Measurements from ENCODE around the gene SYTL4. TPM values are rescaled to one million over a fixed set of nuclear protein-coding genes. Genes with fewer than 3 reads are reported as not detected.

Gene SYTL4
- total and polyA plus RNA-seq, 4 donors = 5.2 to 26.2 (median 10.2) TPM

DNA sequence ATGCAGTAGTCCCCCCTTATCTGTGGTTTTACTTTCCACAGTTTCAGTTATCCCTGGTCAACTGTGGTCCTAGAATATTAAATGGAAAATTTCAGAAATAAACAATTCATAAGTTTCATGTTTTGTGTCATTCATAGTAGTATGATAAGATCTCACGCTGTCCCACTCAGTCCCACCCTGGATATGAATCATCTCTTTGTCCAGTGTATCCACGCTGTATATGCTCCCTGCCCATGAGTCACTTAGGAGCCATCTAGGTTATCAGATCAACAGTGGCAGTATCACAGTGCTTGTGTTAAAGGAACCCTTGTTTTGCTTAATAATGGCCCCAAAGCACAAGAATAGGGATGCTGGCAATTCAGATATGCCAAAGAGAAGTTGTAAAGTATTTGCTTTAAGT lies 16.2 kb upstream of the SYTL4 start:
- Histone ChIP-seq H3K27ac (ENCODE audit: low read depth in 1 of 2, low read length in 2 of 2) (no peak overlapping the region), H3K4me1 (ENCODE audit: control insufficient read depth in 4 of 4, insufficient read depth in 4 of 4, low read length in 3 of 4) (peaks cover 2 to 16% (median 15%) of the 10 kb centered on the region in 4 donors), H3K36me3 (ENCODE audit: control insufficient read depth in 4 of 4, insufficient read depth in 3 of 4, low read depth in 1 of 4, low read length in 3 of 4) (no peaks in the 10 kb centered on the region), H3K9ac (ENCODE audit: low read depth in 1 of 2, low read length in 2 of 2) (no peak overlapping the region), H3K27me3 (ENCODE audit: control insufficient read depth in 4 of 4, insufficient read depth in 4 of 4, low read length in 3 of 4) (no peaks in the 10 kb centered on the region), H3K4me3 (ENCODE audit: low read depth in 1 of 3, low read length in 3 of 3) (no peak overlapping the region), H3K9me3 (ENCODE audit: control insufficient read depth in 4 of 4, low read length in 3 of 4) (no peaks in the 10 kb centered on the region)
- TF ChIP-seq, protein P1, sequence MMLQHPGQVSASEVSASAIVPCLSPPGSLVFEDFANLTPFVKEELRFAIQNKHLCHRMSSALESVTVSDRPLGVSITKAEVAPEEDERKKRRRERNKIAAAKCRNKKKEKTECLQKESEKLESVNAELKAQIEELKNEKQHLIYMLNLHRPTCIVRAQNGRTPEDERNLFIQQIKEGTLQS (IDR thresholded peaks at IDR 0.05) = no peak
- TF ChIP-seq SP1 (IDR thresholded peaks at IDR 0.05) (no peak), FOXA2 (IDR thresholded peaks at IDR 0.05) (no peak)
- 92% methylated on average over 2 of the region's 2 CpGs for WGBS
- no peak for DNase-seq (ENCODE audit: low spot score)

DNA sequence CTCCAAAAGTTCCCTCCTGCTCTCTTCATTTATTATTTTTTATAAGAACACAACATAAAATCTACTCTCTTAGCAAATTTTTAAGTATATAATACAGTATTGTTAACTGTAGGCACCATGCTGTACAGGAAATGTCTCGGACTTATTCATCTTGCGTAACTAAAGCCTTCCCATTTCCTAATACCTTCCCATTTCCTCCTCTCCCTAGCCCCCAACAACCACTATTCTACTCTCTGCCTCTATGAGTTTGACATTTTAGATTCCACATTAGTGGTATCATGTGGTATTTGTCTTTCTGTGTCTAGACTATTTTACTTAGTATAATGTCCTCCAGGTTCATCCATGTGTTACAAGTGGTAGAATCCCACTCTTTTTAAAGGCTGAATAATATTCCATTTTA lies 15.8 kb upstream of the SYTL4 start:
- no peak overlapping the region for H3K9ac ChIP-seq (ENCODE audit: low read depth in 1 of 2, low read length in 2 of 2)
- WGBS = 74% methylated on average over 2 of the region's 2 CpGs
- peaks cover 2 to 16% (median 15%) of the 10 kb centered on the region in 4 donors for H3K4me1 ChIP-seq (ENCODE audit: control insufficient read depth in 4 of 4, insufficient read depth in 4 of 4, low read length in 3 of 4)
- TF ChIP-seq EGR1 (IDR thresholded peaks at IDR 0.05; ENCODE audit: low read depth in 2 of 2) (no peak), FOXA2 (IDR thresholded peaks at IDR 0.05) (no peak), TAF1 (conservative IDR thresholded peaks at IDR 0.05) (no peak), GABPA (IDR thresholded peaks at IDR 0.05 in 1 of 2, conservative IDR thresholded peaks at IDR 0.05 in 1 of 2) (no peak), JUND (IDR thresholded peaks at IDR 0.05) (no peak), FOXA1 (IDR thresholded peaks at IDR 0.05) (no peak), HNF4G (IDR thresholded peaks at IDR 0.05) (no peak), HNF4A (conservative IDR thresholded peaks at IDR 0.05) (no peak), RXRA (IDR thresholded peaks at IDR 0.05) (no peak), RAD21 (IDR thresholded peaks at IDR 0.05) (no peak), NR2F2 (IDR thresholded peaks at IDR 0.05) (no peak), SP1 (IDR thresholded peaks at IDR 0.05) (no peak)
- TF ChIP-seq, protein P2, sequence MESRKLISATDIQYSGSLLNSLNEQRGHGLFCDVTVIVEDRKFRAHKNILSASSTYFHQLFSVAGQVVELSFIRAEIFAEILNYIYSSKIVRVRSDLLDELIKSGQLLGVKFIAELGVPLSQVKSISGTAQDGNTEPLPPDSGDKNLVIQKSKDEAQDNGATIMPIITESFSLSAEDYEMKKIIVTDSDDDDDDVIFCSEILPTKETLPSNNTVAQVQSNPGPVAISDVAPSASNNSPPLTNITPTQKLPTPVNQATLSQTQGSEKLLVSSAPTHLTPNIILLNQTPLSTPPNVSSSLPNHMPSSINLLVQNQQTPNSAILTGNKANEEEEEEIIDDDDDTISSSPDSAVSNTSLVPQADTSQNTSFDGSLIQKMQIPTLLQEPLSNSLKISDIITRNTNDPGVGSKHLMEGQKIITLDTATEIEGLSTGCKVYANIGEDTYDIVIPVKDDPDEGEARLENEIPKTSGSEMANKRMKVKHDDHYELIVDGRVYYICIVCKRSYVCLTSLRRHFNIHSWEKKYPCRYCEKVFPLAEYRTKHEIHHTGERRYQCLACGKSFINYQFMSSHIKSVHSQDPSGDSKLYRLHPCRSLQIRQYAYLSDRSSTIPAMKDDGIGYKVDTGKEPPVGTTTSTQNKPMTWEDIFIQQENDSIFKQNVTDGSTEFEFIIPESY (IDR thresholded peaks at IDR 0.05) = no peak
- TF ChIP-seq, protein P1 (IDR thresholded peaks at IDR 0.05) = no peak
- TF ChIP-seq, protein P3, sequence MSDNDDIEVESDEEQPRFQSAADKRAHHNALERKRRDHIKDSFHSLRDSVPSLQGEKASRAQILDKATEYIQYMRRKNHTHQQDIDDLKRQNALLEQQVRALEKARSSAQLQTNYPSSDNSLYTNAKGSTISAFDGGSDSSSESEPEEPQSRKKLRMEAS (IDR thresholded peaks at IDR 0.05) = no peak
- H3K27ac ChIP-seq (ENCODE audit: low read depth in 1 of 2, low read length in 2 of 2) = no peak overlapping the region
- no peaks in the 10 kb centered on the region for H3K9me3 ChIP-seq (ENCODE audit: control insufficient read depth in 4 of 4, low read length in 3 of 4)
- H3K36me3 ChIP-seq (ENCODE audit: control insufficient read depth in 4 of 4, insufficient read depth in 3 of 4, low read depth in 1 of 4, low read length in 3 of 4) = no peaks in the 10 kb centered on the region
- no peak for DNase-seq (ENCODE audit: low spot score)
- no peak overlapping the region for H3K4me3 ChIP-seq (ENCODE audit: low read depth in 1 of 3, low read length in 3 of 3)
- no peaks in the 10 kb centered on the region for H3K27me3 ChIP-seq (ENCODE audit: control insufficient read depth in 4 of 4, insufficient read depth in 4 of 4, low read length in 3 of 4)

DNA sequence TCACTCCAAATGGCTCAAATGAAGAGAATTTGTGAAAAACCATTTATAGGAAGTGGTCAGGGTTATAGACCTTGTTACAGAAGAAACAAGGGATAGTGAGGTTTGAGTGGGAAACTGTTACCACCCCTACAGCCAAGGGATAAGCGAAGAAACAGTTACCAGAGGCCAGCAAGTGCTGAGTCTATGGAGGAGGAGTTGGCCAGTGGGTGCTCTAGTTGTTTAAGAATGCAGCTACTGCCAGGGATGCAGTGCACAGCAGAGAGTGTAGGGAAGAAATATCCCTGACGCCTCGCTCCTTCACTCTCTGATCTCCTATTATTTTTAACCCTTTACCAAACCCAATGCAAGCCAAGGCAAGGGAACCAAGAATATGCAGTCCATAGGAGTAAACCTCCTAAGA lies 15.2 kb upstream of the SYTL4 start:
- DNase-seq (ENCODE audit: low spot score) = no peak
- no peaks in the 10 kb centered on the region for H3K9me3 ChIP-seq (ENCODE audit: control insufficient read depth in 4 of 4, low read length in 3 of 4)
- peaks cover 2 to 16% (median 15%) of the 10 kb centered on the region in 4 donors for H3K4me1 ChIP-seq (ENCODE audit: control insufficient read depth in 4 of 4, insufficient read depth in 4 of 4, low read length in 3 of 4)
- H3K4me3 ChIP-seq (ENCODE audit: low read depth in 1 of 3, low read length in 3 of 3) = no peak overlapping the region
- H3K9ac ChIP-seq (ENCODE audit: low read depth in 1 of 2, low read length in 2 of 2) = no peak overlapping the region
- TF ChIP-seq, protein P4, sequence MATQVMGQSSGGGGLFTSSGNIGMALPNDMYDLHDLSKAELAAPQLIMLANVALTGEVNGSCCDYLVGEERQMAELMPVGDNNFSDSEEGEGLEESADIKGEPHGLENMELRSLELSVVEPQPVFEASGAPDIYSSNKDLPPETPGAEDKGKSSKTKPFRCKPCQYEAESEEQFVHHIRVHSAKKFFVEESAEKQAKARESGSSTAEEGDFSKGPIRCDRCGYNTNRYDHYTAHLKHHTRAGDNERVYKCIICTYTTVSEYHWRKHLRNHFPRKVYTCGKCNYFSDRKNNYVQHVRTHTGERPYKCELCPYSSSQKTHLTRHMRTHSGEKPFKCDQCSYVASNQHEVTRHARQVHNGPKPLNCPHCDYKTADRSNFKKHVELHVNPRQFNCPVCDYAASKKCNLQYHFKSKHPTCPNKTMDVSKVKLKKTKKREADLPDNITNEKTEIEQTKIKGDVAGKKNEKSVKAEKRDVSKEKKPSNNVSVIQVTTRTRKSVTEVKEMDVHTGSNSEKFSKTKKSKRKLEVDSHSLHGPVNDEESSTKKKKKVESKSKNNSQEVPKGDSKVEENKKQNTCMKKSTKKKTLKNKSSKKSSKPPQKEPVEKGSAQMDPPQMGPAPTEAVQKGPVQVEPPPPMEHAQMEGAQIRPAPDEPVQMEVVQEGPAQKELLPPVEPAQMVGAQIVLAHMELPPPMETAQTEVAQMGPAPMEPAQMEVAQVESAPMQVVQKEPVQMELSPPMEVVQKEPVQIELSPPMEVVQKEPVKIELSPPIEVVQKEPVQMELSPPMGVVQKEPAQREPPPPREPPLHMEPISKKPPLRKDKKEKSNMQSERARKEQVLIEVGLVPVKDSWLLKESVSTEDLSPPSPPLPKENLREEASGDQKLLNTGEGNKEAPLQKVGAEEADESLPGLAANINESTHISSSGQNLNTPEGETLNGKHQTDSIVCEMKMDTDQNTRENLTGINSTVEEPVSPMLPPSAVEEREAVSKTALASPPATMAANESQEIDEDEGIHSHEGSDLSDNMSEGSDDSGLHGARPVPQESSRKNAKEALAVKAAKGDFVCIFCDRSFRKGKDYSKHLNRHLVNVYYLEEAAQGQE (IDR thresholded peaks at IDR 0.05) = no peak
- TF ChIP-seq SP1 (IDR thresholded peaks at IDR 0.05) = no peak
- TF ChIP-seq TAF1 (conservative IDR thresholded peaks at IDR 0.05) = no peak
- TF ChIP-seq GABPA (IDR thresholded peaks at IDR 0.05 in 1 of 2, conservative IDR thresholded peaks at IDR 0.05 in 1 of 2) = no peak
- TF ChIP-seq NR2F2 (IDR thresholded peaks at IDR 0.05) = no peak
- TF ChIP-seq EGR1 (IDR thresholded peaks at IDR 0.05; ENCODE audit: low read depth in 2 of 2) = no peak
- TF ChIP-seq HNF4G (IDR thresholded peaks at IDR 0.05) = no peak
- no peak for TF ChIP-seq YY1 (IDR thresholded peaks at IDR 0.05)
- TF ChIP-seq, protein P1 (IDR thresholded peaks at IDR 0.05) = no peak
- 79% methylated on average over 3 of the region's 3 CpGs for WGBS
- no peaks in the 10 kb centered on the region for H3K27me3 ChIP-seq (ENCODE audit: control insufficient read depth in 4 of 4, insufficient read depth in 4 of 4, low read length in 3 of 4)
- H3K27ac ChIP-seq (ENCODE audit: low read depth in 1 of 2, low read length in 2 of 2) = no peak overlapping the region
- no peaks in the 10 kb centered on the region for H3K36me3 ChIP-seq (ENCODE audit: control insufficient read depth in 4 of 4, insufficient read depth in 3 of 4, low read depth in 1 of 4, low read length in 3 of 4)
